Non-pigmented ciliary epithelial cell (primary cell): ENCODE results near the gene SLC49A4.

Experiments
- DNase-seq: peaks from one replicate; pipeline ENCODE4 v3.0.0-alpha.2; 2010; ENCODE audit warnings: low read depth

The SLC49A4 gene

DNA sequence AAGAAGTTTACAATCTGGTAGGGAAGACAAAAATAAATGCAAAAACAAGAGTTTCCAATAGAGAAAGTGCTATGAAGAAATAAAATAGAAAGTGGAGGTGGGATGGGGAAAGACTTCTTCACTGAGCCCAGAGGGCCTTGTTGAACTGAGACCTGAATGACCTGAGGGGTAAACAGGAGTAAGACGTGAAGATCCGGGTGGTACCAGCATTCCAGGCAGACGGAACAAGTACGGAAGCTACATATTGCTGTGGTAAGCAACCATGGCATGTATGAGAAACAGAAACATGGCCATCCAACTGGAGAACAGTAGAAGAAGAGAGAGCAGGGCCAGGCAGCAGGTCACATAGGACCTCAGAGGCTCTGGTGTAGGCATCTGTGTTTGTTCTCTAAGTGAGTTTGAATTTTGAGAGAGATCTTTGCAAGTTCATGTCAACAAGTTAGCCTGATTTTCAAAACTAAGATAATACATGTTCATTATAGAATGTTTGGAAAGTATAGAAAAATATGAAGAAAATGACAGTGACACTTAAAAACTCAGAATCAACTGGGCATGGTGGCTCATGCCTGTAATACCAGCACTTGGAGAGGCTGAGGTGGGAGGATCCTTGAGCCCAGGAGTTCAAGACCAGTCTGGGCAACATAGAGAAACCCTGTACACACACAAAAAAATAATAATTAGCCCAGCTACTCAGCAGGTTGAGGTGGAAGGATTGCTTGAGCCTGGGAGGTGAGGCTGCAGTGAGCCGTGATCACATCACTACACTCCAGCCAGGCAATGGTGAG is 64.3 kb downstream of the SLC49A4 start:
- DNase-seq, result no peak

DNA sequence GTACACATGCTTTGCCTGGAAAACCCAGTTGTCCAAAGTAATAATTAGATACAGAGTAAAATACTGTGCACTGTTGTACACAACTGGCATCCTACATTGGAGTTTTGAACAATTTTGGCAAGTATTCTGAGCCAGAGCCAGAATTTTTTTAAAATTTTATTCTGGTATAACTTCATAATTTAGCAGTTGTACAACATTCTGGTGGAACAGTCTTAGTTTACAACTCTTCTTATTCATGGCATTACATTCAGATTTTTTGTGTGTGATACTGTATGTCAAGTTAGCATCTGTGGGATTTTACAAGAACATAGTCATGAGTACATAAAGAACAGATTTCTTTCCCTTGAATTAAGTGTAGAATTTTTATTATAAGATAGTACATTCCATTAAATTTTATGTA is 67.5 kb downstream of the SLC49A4 start:
- DNase-seq, result no peak

DNA sequence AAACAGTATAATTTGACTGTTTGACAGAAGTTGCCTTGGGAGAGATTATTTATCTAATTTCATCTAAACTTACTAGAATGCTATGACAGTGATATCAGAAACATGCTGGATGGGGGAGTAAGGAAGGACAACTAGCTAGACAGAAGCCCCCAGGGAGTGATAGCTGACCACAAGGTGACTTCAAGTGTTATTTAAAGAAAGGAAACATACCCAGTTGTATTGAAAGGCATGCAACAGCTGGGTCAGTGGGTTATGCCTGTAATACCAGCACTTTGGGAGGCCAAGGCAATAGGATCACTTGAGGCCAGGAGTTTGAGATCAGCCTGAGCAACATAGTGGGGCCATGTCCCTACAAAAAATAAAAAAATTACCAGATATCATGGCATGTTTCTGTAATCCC is 69.6 kb downstream of the SLC49A4 start:
- DNase-seq, result no peak

DNA sequence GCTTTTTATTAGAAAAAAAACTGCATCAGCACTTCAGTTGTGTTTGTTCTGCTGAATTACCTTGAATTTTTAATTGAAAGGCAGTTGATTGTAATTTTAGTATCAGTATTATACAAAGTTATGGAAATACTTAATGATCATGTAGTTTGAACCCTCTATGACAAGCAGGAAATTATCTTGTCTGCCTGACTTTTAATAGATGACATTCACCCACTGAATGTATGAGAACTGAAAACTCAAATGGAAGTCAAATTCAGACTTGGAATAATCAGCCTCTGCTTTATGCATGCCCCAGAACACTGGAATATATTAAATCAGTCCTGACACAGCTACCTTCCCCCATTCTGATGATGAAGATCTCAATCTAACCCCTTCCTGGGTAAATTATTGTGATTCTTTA is 73.5 kb downstream of the SLC49A4 start:
- no peak for DNase-seq

DNA sequence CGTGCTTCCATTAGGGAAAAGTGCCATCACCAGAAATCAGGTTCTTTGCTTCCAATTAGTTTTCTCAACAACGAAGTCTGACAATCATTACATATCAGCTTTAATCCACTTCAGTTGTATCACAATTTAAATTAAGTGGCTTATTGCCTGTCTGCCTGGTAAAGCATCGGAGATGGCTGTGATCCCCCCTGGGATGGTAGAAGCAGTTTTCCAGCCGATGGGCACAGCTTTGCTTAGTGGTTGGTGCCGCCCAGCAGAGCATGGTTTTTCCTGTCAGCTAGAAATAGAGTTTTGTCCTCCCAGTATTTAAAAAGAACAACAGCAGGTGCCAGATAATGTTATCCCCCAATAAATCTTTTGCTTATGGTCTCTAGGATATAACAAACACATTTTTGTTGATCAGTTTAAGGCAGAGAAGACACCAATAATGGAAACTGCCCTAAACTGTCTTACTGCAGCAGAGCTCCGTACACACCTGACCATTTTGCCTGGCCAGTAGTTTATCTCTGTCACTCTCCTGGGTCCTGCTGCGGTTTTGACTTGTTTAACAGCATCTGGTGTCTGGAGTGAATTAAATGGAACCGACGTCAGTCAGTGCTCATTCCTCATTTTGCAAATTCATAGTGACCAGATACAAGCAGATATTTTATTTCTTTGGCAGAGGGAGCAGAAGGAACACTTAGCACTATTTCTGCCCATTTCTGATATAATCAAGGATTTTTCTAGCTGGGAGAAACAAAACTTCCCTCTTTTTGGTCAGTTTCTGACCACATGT is 79.1 kb downstream of the SLC49A4 start:
- no peak for DNase-seq

DNA sequence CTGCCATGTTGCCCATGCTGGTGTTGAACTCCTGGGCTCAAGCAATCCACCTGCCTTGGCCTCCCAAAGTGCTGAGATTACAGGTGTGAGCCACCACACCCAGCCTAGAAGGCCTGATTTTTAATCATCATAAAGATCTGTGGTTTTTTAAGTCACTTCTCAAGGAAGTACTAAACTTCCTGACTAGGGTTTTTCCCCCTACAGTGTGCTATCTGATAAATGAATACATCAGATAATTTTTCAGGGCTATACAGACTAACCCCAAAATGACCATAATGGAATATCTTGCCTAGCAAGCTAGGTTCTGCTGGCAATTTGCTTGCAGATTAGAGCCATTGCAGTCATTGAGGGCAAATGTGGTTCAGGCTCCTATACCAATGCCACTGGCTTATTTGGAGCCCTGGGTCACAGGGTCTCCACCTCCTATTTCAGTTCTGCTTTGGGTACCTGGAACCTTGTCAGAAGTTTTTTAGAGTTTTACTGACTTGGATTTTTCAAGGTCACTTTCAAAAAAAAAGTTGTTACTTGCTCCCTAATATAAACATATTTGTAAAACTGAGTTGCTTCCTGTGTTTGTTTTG is 80.8 kb downstream of the SLC49A4 start:
- DNase-seq, result no peak

DNA sequence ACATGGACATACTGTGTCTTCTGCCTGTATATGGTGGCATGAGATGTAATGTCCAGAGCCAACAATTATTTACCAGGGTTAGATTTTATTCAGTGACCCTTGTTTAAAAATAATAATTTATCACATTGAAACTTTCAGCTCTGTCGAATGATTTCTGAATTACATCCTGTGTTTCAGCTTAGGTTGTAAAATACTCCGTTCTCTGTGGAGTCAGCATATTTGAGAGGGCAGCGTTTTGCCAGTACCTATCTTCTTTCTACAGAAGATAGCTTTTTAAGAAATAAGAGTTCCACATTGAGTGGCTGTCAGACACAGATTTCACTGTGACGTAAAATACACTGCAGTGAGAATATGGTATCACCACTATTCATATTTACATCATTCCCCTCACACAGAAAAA is 85.3 kb downstream of the SLC49A4 start:
- DNase-seq, result no peak

DNA sequence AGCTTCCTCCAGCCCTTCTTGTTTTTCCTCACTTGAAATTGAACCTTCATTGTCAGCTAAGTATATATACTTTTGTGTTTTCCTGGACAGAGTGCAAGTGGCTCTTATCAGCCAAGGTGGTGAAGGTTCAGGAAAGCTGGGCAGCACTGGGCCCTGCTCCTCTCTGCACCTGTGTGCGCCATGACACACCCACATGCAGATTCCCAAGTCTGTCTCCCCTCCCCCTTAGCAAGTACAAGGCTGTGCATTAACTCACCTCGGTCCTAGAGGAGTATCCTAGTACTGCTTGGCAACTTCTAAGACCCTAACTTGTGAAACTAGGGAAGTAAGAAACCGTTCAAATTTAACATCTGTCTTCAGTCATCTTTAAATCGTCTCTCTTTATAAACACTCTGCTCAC is 85.8 kb downstream of the SLC49A4 start:
- DNase-seq, result no peak

DNA sequence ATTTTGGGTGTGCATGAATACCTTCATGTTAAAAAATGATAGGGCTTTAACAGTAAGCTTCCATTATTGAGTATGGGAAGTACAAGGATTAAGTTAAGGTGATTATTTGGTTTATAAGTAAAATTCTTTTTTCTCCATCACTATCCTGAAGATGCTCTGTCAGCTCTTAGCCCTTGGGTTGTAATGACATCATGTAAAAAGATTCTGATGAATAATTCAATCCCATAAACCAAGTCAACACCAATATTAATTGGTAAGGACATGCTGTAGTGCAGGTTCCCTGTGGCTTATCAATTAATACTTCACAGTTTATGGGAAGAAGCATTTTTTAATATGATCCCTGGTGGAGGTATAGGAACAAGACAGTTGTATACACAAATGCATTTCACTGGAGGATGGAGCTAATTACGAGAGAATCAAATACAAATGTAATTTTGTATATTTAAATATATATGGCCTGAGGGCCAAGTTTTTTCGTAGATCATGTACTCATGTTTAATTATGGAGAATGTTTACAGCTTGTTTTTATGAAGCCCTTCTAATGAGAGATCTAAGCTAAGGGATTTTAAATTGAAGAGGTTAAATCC is 87.6 kb downstream of the SLC49A4 start:
- DNase-seq, result no peak

DNA sequence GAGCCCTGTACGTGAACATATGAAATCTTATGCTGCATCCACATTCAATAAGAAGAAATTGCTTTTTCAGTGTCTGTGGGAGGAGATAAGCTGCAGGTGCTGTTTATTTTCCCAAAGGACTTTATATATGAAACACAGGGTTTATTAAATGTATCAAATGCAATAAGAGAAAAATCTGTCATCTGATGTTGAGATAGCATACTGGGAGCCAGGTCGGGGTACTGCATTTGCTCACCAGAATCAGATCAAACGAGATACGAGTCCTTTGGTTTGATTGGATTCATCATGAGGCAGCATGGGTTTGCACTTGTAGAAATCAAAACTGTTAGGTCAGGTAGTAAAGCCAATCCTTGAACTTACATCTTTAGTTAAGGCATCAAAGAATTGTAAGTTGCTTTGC is 91.4 kb downstream of the SLC49A4 start:
- DNase-seq, result no peak

DNA sequence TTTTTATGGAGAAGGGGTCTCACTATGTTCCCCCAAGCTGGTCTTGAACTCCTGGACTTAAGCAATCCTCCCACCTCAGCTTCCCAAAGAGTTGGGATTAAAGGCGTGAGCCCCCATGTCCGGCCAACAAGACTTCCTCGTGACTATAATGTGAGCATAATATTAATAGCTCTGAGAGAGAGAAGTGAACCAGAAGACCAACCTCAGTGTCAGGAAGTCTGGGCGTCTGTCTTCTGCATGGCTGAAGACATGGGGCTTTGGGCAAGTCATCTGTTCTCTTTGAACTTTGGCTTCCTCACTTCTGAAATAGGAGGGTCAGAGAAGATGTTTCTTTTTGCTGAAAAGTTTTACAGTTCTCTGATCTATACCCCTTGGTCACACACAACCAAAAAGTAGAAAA is 92.1 kb downstream of the SLC49A4 start:
- no peak for DNase-seq

DNA sequence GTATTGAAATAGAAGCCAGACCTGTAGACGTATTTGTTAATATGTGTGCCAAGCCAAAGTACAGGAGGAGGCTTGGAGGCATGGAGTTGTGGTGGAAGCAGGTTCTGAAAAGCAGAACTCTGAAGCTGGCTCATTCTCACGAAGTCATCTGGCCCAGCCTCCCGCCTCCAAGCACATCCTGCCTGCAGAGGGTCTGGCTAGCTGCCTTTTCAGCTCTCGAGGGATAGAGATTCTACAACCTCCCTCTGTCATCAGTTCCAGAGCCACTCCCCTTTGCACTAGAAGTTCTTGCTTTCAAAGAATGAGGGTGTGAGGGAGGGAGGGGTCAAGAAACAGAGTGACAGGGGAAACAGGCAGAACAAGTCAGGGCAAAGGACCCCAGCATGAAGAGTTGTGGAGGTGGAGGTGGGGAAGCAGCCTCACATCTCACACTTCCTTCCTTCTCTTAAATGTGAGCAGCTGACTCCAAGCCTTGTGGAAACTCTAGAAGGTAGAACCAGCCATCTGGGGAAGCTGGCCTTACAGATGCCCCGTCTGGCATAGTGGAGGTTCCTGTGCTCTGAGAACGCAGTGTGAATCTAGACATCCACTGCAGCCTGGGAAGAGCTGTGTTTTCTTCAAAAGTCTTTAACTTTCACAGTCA is 95.3 kb downstream of the SLC49A4 start:
- peak; percentile 14 for DNase-seq

DNA sequence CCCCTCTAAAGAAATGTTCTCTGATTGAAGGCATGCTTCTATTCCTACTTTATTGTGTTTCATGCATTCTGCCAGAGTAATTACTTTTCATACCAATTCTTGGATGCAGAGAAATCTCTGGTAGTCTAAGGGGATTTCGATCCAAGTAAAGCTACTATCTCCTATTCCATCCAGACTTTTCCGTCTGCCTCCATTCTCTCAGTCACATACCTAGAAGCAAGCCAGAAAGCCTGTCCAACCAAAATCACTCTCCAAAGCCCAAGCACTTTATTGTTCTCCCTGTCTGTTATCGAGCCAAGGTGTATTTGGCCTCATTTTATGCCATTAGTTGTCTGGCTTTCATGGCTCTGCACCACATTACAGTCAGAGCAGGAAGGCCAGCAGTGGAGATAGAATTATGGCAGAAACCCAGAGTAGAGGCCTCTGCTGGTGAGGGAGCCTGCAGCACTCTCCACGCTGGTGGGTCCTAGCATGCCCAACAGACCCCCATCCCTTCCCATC is 95.9 kb downstream of the SLC49A4 start:
- no peak for DNase-seq

DNA sequence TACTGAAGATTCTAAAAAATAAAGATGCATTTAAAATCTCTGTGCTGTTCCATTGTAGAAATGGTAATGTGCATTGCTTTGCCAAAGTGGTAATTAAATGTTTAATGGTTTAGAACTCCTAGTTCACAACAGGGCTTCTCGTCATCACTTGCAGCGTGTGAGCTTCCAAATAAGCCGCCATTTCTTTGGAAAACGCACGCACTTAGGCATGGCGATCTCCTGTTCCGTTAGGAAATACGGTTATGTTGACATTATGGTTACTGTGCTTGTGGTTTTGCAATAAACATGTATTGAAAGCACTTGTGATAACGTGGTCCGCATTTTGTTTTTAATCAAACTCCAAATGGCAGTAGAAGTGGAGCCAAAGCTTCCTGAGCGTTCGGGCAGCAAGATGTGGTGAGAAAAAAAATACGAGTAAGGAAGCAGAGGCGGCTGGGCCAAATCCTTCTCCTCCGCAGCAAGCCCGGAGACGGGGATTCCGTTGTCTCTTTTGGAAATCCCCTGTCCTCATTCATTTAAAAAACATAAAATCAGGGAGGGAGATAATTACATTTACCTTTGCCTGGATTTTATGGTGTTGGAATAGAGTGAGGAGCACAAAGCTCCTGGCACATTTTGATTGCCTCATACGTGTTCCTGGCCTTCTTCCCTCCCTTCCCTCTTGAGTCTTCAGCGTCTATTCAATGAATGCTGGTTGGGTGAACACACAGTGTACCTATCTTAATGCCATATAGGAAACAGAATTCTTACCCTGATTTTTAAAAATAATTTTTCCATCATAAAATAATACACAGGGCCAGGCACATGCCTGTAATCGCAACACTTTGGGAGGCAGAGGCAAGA is 97.5 kb downstream of the SLC49A4 start:
- no peak for DNase-seq

DNA sequence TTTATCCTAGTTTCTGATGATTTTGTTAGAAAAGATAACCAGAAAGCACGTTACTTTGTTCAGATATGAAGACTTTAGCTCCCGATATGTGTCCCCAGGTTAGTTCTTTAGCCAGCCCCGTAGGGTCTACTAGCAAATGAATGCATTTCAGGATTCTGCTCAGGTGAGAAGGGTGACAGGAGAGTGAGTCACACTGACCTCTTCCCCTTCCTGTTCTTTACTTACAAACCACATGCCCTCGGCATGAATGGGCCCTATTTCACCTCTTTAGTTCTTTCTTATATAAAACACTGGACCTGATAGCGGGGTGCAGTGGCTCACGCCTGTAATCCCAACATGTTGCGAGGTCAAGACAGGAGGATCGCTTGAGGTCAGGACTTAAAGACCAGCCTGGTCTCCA is 98.4 kb downstream of the SLC49A4 start:
- no peak for DNase-seq

DNA sequence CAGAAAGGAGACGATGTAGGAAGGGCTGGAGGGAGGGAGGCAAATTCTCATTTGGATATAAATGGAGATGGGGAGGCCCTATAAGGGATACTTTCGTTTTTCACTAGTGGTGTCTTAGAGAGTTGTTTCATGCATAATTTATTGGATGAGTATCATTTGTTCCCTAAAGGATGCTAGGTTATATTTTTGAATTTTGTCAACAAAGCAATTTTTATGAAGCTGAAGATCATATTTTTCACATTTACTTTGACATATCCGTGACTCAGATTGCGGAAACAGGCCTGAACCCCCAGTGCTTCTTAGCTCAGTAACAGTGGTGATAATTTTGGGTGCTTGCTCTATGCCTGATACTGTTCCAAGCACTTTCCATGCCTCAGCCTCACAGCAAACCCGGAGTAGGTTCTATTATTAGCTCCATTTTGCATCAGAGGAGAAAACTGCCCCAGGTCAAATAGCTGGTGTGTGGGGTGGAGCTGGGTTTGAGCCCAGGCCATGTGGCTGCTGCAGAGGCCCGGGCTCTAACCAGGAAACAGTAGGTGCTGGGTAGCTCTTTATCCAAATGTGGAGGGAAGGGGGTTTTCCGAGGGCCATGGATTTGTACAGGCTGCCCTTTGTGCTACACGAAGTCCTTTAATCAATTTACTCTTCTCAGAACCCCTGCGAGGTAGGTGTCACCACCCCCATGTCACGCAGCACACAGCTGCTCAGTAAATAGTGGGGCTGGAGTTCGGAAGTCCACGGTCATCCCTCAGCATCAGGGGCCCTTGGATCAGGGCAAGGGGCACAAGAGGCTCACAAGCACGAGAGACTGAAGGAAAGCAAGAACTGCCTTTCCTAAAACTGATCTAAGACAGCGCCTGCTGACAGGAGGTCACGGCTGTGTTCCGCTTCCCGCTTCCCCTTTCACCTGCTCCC is 99.1 kb downstream of the SLC49A4 start:
- DNase-seq, result no peak

DNA sequence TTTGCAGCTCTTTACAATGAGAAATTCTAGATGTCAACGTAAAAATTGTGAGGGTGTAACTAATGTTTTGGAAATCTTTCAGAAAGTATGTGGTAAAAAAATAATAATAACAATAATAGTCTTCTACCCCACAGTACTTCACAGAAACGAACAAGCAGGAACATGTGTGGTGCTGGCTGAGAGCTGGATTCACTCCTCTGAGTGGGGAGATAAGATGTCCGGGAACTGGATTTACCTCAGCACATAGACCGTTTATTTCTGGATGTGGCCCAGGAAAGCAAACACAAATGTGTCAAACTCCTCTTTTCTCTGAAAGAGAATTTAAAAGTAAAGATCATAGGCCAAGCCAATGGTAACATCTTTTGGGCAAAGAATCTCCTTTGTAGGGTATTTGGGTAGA is 103.4 kb downstream of the SLC49A4 start:
- no peak for DNase-seq

DNA sequence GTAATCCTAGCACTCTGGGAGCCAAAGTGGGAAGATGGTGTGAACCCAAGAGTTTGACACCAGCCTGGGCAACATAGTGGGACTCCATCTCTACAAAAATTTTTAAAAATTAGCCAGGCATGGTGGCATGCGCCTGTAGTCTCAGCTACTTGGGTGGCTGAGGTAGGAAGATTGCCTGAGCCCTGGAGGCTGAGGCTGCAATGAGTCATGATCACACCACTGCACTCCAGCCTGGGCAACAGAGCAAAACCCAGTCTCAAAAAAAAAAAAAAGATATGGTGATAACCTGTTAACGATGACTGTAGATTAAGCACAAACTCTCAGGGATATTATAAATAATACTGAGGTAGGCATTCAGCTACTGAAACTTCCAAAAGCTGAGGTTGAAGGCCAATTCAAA is 107.5 kb downstream of the SLC49A4 start:
- no peak for DNase-seq

DNA sequence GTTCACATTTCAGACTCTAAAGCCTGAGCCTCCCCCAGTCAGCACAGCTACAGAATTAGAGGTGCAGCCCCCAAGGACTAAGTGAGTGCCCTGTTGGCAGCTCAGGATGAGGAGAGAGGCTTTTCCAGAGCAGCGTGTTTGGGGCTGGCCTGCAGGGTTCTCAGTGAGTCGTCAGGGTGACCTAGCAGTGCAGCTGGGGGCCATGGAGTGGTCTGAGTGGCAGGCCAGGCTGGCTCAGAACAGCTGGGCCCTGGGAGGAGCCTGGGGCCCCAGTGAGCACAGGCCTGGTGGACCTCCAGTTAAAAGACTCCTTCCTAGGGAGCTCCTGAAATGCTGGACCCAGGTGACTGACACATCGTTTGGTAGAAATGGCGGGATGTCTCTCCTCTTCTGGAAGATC is 108.3 kb downstream of the SLC49A4 start:
- no peak for DNase-seq

DNA sequence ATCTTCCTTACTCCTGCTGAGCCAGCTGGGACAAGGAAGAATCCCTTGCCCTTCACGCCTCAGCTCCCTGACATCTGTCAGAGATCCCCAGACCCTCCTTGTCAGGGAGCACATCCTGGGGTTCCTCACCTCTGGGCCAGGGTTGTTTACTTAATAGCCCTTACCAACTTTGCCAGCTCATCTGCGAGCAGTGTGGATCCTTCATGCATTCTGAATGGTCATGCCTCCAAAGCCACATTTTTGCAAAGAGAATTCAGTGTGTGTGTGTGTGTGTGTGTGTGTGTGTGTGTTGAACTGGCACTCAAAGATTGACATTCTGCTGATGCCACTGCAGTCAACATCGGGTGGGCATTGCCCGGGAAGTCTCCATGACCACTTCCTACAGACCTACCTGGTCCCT is 112.6 kb downstream of the SLC49A4 start:
- DNase-seq, result no peak
